CD4-positive, alpha-beta memory T cell (primary cell): ENCODE measurements around the gene CBLN3. TPM values are rescaled to one million over a fixed set of nuclear protein-coding genes. Genes with fewer than 3 reads are reported as not detected.

Source experiments
- CTCF ChIA-PET: fragments of 350-600 bp; sonication (Branson Sonifier 250); formaldehyde crosslinking; loops from one replicate; lab custom pipeline; 2021; ENCODE audit warnings: inconsistent platforms; ENCODE audit not compliant: partially characterized antibody; lab: Charles Lee
- POLR2A ChIA-PET: fragments of 350-600 bp; sonication (Branson Sonifier 250); formaldehyde crosslinking; loops from one replicate; lab custom pipeline; 2021; ENCODE audit not compliant: partially characterized antibody; lab: Charles Lee
- DNase-seq, 5 donors: peaks; one replicate each; pipeline versions ENCODE4 v3.0.0 to v3.0.0-alpha.2; 2020 to 2022; ENCODE audit warnings: mixed read lengths in 1 of 5
- H3K27ac ChIP-seq: one replicate; pipeline ENCODE4 v1.7.0; 2013; ENCODE audit warnings: low read depth, low read length
- H3K27me3 ChIP-seq: 2 replicates; pipeline ENCODE4 v1.7.0; 2013; ENCODE audit warnings: mild to moderate bottlenecking, low read length, moderate library complexity; ENCODE audit not compliant: insufficient read depth
- H3K36me3 ChIP-seq: 2 replicates; pipeline ENCODE4 v1.7.0; 2013; ENCODE audit warnings: mild to moderate bottlenecking, low read length, moderate library complexity; ENCODE audit not compliant: insufficient read depth
- H3K4me1 ChIP-seq: 2 replicates; pipeline ENCODE4 v1.7.0; 2013; ENCODE audit warnings: mild to moderate bottlenecking, low read length, moderate library complexity; ENCODE audit not compliant: insufficient read depth
- H3K4me3 ChIP-seq, 2 donors: one replicate each; pipeline ENCODE4 v1.7.0; 2013; ENCODE audit warnings: low read length in 2 of 2, mild to moderate bottlenecking in 1 of 2
- H3K9me3 ChIP-seq, 2 donors: one replicate each; pipeline ENCODE4 v1.7.0; 2013; ENCODE audit warnings: low read length in 2 of 2, control low read depth in 1 of 2; ENCODE audit not compliant: control insufficient read depth in 1 of 2
- H3K27ac Mint-ChIP-seq, 7 donors: one replicate each; pipeline ENCODE4 v1.8.0; 2020 to 2021; ENCODE audit warnings: mixed read lengths in 7 of 7, mild to moderate bottlenecking in 6 of 7, inconsistent platforms in 3 of 7, moderate library complexity in 3 of 7
- H3K27me3 Mint-ChIP-seq, 2 donors: one replicate each; pipeline ENCODE4 v1.8.0; 2020 to 2021; ENCODE audit warnings: mixed read lengths in 2 of 2
- H3K36me3 Mint-ChIP-seq, 2 donors: one replicate each; pipeline ENCODE4 v1.8.0; 2020 to 2021; ENCODE audit warnings: mixed read lengths in 2 of 2, inconsistent platforms in 1 of 2, mild to moderate bottlenecking in 1 of 2
- H3K4me1 Mint-ChIP-seq, 4 donors: one replicate each; pipeline ENCODE4 v1.8.0; 2020 to 2021; ENCODE audit warnings: mixed read lengths in 4 of 4, mild to moderate bottlenecking in 1 of 4
- H3K4me3 Mint-ChIP-seq, 8 donors: one replicate each; pipeline ENCODE4 v1.8.0; 2020 to 2021; ENCODE audit warnings: mixed read lengths in 8 of 8, mild to moderate bottlenecking in 7 of 8, moderate library complexity in 6 of 8, inconsistent platforms in 3 of 8
- H3K9me3 Mint-ChIP-seq, 8 donors: one replicate each; pipeline ENCODE4 v1.8.0; 2020 to 2021; ENCODE audit warnings: mixed read lengths in 8 of 8, mild to moderate bottlenecking in 5 of 8, inconsistent platforms in 3 of 8, moderate library complexity in 1 of 8
- intact Hi-C: fragments of 100-400 bp; cut with micrococcal nuclease; formaldehyde crosslinking; loops from one replicate; pipeline ENCODE4 v1.15.1; 2023
- polyA plus RNA-seq, 2 donors: library from polyadenylated mRNA; unstranded; fragments of 300-500 nt; fragmentation: Illumina TruSeq; gene quantifications; one replicate each; pipeline ENCODE4 v1.2.3, GENCODE V29; 2021
- total RNA-seq, 2 experiments: library from RNA; stranded (reverse); gene quantifications; one replicate each; pipeline ENCODE4 v1.2.3, GENCODE V29; 2021

The CBLN3 gene
- total and polyA plus RNA-seq, 4 experiments from 2014 or later, result 0.41 to 6.1 (median 3.8) TPM; not detected in 1

DNA sequence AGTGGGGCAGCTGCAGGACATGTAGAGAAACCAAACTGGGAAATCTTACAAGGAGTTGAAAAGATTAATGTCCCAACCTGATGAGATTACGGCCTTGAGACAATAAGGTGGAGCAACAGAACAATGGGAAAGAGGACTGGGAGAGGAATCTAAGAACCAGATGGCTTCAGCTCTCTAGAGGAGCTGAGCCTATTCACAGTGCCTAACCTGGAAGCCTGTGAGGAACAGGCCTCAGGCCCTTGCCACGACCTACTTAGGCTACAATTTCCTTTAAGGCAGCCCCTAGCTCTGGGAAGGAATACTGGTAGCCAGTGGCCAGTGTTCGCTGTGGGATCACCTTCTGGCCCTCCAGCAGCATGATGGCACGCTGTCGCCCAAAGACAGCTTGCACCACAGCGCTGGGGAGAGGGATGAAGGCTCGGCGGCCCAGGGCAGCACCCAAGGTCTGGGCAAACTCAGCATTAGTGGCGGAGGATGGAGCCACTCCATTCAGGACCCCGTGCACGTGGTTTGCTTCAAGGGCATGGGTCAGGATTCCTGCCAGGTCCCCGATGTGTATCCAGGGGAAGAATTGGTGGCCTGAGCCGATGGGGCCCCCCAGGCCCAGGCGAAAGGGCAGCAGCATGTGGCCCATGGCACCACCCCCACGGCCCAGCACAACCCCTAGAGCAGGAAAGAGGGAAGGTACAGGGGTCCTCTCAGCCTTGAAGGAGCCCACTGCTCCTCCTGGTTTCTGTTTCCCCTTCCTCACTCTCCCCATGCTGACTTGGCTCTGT is 10.6 kb upstream of the CBLN3 start:
- Mint-ChIP-seq H3K4me1 (peaks cover 30 to 79% (median 57%) of the 10 kb centered on the region in 4 donors), H3K9me3 (peaks cover 0 to 2% (median 0%) of the 10 kb centered on the region in 8 donors), H3K4me3 (peak overlapping the region in 1 of 8 donors; percentile 48), H3K36me3 (peaks cover 23 to 63% of the 10 kb centered on the region in 2 donors), H3K27ac (peak overlapping the region in 5 of 7 donors; percentile 33 to 95 (median 63)), H3K27me3 (no peaks in the 10 kb centered on the region)
- H3K9me3 ChIP-seq, result no peaks in the 10 kb centered on the region
- H3K4me1 ChIP-seq, result peaks cover 43% of the 10 kb centered on the region
- no peak overlapping the region for H3K4me3 ChIP-seq
- POLR2A ChIA-PET, result interaction anchor here (1.0 to 9.9 kb wide), 6 partner anchors 12 to 197 kb away, joined by 3 to 215 read pairs (median 22); partner anchors contain the start of genes ADCY4, CBLN3, KHNYN and LTB4R
- intact Hi-C loops, result loop anchor here (5.0 to 10.0 kb wide), 4 partner anchors 237 to 975 kb away; partner anchors contain the start of genes NGDN and THTPA
- H3K36me3 ChIP-seq, result peaks cover 40% of the 10 kb centered on the region
- H3K27ac ChIP-seq, result no peak overlapping the region
- DNase-seq, result no peak
- H3K27me3 ChIP-seq, result no peaks in the 10 kb centered on the region
- CTCF ChIA-PET, result interaction anchor here (0.9 to 24.1 kb wide), 4 partner anchors 8 to 197 kb away, joined by 5 to 791 read pairs (median 37); partner anchors contain the start of genes ADCY4, CBLN3, CIDEB and KHNYN

DNA sequence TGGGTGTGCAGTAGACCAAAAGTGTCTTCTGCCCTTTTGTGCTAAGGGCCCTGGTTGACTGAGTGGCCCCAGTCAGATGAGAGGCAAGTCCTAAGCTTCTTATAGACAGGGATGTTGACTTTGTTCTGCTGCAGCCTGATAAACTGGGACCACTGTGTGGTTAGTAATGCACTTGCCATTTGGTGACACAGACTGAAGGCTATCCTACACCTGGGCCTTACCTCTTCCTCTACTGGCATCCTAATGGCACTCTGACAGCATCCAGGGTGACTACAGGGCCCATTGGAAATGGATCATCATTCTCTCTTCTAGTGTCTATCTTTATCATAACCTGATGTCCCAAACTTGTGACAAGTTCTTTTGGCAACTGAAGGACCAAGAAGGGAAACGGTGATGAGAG is 9.8 kb upstream of the CBLN3 start:
- H3K4me1 Mint-ChIP-seq, result peaks cover 30 to 85% (median 57%) of the 10 kb centered on the region in 4 donors
- Histone ChIP-seq H3K27ac (no peak overlapping the region), H3K4me1 (peaks cover 43% of the 10 kb centered on the region), H3K4me3 (no peak overlapping the region), H3K27me3 (no peaks in the 10 kb centered on the region), H3K36me3 (peaks cover 40% of the 10 kb centered on the region), H3K9me3 (no peaks in the 10 kb centered on the region)
- intact Hi-C loops, result loop anchor here (5.0 kb wide), 1 partner anchor 382 kb away; no protein-coding TSS in a partner anchor
- CTCF ChIA-PET, result interaction anchor here (0.9 to 24.1 kb wide), 4 partner anchors 8 to 197 kb away, joined by 5 to 791 read pairs (median 37); partner anchors contain the start of genes ADCY4, CBLN3, CIDEB and KHNYN
- H3K27ac Mint-ChIP-seq, result peak overlapping the region in 4 of 7 donors; percentile 33 to 67 (median 56)
- DNase-seq, result no peak
- POLR2A ChIA-PET, result interaction anchor here (1.0 to 9.9 kb wide), 5 partner anchors 11 to 196 kb away, joined by 3 to 215 read pairs (median 17); partner anchors contain the start of genes ADCY4, CBLN3, KHNYN and RIPK3
- peaks cover 0 to 2% (median 0%) of the 10 kb centered on the region in 8 donors for H3K9me3 Mint-ChIP-seq
- H3K27me3 Mint-ChIP-seq, result no peaks in the 10 kb centered on the region
- H3K4me3 Mint-ChIP-seq, result no peak overlapping the region
- H3K36me3 Mint-ChIP-seq, result peaks cover 27 to 70% of the 10 kb centered on the region in 2 donors

DNA sequence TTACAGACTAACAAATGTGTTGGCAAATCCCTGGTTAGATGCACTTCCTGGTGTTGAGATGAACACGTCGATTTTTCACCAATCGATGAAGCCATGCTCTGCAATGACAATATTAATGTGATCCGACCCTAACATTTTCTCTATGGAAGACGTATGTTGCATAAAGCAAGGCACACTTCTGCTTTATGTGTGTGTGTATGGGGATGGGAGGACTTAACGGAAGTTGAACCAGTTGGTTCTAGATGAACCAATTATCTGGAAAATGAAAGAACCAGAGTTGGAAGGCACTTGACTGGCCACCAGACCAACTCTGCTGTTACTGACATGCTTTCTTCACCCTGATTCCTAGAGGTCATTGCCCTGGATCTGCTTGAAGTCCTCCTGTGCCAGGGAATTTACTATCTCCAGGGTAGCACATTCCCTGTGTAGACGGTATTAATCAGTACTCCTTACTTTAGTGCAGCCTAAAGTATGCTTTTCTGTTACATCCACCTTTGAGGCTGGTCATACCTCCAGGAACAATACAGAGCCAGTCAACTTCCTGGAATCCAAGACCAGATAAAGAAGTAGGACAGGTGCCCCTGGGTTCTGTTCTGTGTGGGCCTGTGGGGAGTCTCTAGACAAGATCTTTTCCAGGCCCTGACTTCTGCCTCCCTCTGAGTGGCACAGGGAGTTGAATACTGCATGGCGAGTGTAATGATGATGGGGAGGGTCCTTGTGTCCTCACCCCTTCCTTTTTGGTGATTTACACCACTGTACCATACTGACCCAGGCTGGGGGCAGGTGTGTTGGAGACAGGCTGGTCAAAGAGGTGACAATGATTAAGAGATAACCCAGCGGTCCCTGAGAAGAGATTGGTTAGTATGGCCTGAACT is 9.0 kb upstream of the CBLN3 start:
- Mint-ChIP-seq H3K27me3 (no peaks in the 10 kb centered on the region), H3K36me3 (peaks cover 30 to 75% of the 10 kb centered on the region in 2 donors), H3K4me1 (peaks cover 28 to 82% (median 56%) of the 10 kb centered on the region in 4 donors), H3K9me3 (peaks cover 0 to 2% (median 0%) of the 10 kb centered on the region in 8 donors), H3K27ac (peak overlapping the region in 4 of 7 donors; percentile 53 to 67 (median 56)), H3K4me3 (peak overlapping the region in 1 of 8 donors; percentile 11)
- Histone ChIP-seq H3K36me3 (peaks cover 47% of the 10 kb centered on the region), H3K4me1 (peaks cover 41% of the 10 kb centered on the region), H3K9me3 (no peaks in the 10 kb centered on the region), H3K4me3 (no peak overlapping the region), H3K27ac (no peak overlapping the region), H3K27me3 (no peaks in the 10 kb centered on the region)
- no peak for DNase-seq
- intact Hi-C loops, result loop anchor here (5.0 kb wide), 1 partner anchor 381 kb away; no protein-coding TSS in a partner anchor
- ChIA-PET CTCF (interaction anchor here (1.2 to 24.1 kb wide), 7 partner anchors 13 to 196 kb away, joined by 3 to 791 read pairs (median 30); partner anchors contain the start of genes ADCY4, CIDEB, LTB4R and LTB4R2), POLR2A (interaction anchor here (9.5 to 9.9 kb wide), 2 partner anchors 11 to 102 kb away, joined by 176 to 215 read pairs; partner anchors contain the start of genes ADCY4, CBLN3, KHNYN and RIPK3)

DNA sequence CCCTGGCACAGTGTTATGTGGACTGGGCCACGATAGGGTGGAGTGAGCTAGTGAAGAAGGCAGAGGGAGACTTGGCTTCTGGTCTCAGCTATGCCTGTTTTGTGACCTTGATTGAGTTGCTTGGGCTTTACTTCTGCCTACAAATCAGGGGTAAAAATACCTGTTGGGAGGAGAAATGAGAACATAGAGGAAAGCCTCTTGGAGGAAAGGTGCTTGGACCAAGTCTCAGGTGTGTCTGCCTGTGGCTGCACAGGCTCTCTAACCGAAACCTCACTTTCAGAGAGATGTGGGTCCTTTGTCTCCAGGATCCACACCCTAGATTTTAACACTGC is 8.2 kb upstream of the CBLN3 start:
- peak overlapping the region in 1 of 8 donors; percentile 44 for H3K4me3 Mint-ChIP-seq

DNA sequence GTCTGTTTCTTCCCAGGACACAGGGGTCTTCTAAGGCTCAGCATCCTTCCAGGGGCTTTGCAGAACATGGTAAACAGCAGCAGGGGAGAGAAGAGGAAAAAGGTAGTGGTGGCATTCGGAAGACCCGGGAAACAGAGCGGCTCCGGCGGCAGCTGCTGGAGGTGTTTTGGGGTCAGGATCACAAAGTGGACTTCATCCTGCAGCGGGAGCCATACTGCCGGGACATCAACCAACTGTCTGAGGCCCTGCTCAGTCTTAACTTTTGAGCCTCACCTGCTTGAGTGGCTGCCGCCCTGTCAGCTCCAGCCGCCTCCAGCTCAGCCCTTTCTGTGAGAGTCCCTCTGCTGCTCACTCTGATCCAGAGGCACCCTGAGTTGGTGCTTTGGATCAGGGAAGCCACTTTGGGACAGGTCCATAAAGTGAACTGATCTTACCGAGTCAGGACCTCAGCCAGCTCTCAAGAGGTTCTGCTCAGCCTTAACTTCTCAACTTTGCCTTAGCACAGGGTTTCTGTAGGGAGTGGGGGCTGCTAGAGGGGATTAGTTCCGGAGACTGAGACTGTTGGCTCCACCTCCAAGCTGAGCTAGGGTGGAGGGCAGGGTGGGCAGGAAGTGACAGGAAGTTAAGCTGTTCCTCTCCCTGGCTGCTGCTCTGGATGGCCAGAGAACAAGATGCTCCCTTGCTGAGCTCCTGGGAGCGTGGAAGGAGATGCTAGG is 7.7 kb upstream of the CBLN3 start:
- no peak for DNase-seq
- H3K27me3 Mint-ChIP-seq, result no peaks in the 10 kb centered on the region
- no peaks in the 10 kb centered on the region for H3K27me3 ChIP-seq
- peak overlapping the region; percentile 67 to 92 (median 83) for H3K27ac Mint-ChIP-seq
- POLR2A ChIA-PET, result interaction anchor here (1.0 to 9.9 kb wide), 11 partner anchors 9 to 322 kb away, joined by 3 to 215 read pairs (median 5); partner anchors contain the start of genes ADCY4, CBLN3, DCAF11 and KHNYN
- no peaks in the 10 kb centered on the region for H3K9me3 ChIP-seq
- no peaks in the 10 kb centered on the region for H3K9me3 Mint-ChIP-seq
- H3K36me3 Mint-ChIP-seq, result peaks cover 38 to 77% of the 10 kb centered on the region in 2 donors
- intact Hi-C loops, result loop anchor here (5.0 kb wide), 1 partner anchor 380 kb away; no protein-coding TSS in a partner anchor
- peaks cover 24 to 76% (median 51%) of the 10 kb centered on the region in 4 donors for H3K4me1 Mint-ChIP-seq
- no peak overlapping the region for H3K4me3 ChIP-seq
- CTCF ChIA-PET, result interaction anchor here (0.9 to 24.1 kb wide), 26 partner anchors 12 to 327 kb away, joined by 3 to 791 read pairs (median 4); partner anchors contain the start of genes ADCY4, CIDEB, LTB4R and LTB4R2
- H3K4me3 Mint-ChIP-seq, result peak overlapping the region in 5 of 8 donors; percentile 20 to 84 (median 31)
- peaks cover 60% of the 10 kb centered on the region for H3K36me3 ChIP-seq
- peak overlapping the region; percentile 20 for H3K27ac ChIP-seq
- peaks cover 43% of the 10 kb centered on the region for H3K4me1 ChIP-seq

More for the DNA sequence above, 8.2 kb upstream of the CBLN3 start:
- ChIA-PET CTCF (interaction anchor here (0.9 to 24.1 kb wide), 18 partner anchors 12 to 328 kb away, joined by 3 to 791 read pairs (median 5); partner anchors contain the start of genes ADCY4, CIDEB, LTB4R and LTB4R2), POLR2A (interaction anchor here (1.2 to 9.9 kb wide), 8 partner anchors 10 to 195 kb away, joined by 3 to 215 read pairs (median 8); partner anchors contain the start of genes ADCY4, CBLN3, KHNYN and LTB4R)
- H3K4me1 ChIP-seq, result peaks cover 37% of the 10 kb centered on the region
- H3K36me3 Mint-ChIP-seq, result peaks cover 38 to 80% of the 10 kb centered on the region in 2 donors
- intact Hi-C loops, result loop anchor here (5.0 kb wide), 1 partner anchor 380 kb away; no protein-coding TSS in a partner anchor
- peak overlapping the region; percentile 20 for H3K27ac ChIP-seq
- no peak overlapping the region for H3K4me3 ChIP-seq
- H3K36me3 ChIP-seq, result peaks cover 55% of the 10 kb centered on the region
- H3K4me1 Mint-ChIP-seq, result peaks cover 24 to 81% (median 55%) of the 10 kb centered on the region in 4 donors
- no peaks in the 10 kb centered on the region for H3K27me3 Mint-ChIP-seq
- H3K27me3 ChIP-seq, result no peaks in the 10 kb centered on the region
- H3K9me3 ChIP-seq, result no peaks in the 10 kb centered on the region
- no peak for DNase-seq
- peaks cover 0 to under 1% (median 0%) of the 10 kb centered on the region in 8 donors for H3K9me3 Mint-ChIP-seq
- peak overlapping the region in 6 of 7 donors; percentile 22 to 89 (median 48) for H3K27ac Mint-ChIP-seq
